Measurements from ENCODE around the gene SLC1A2. TPM values are rescaled to one million over a fixed set of nuclear protein-coding genes. Genes with fewer than 3 reads are reported as not detected.

SLC1A2 gene
- total RNA-seq, 6 experiments from 2014 or later: 1.7 to 2.4 (median 2.1) TPM

GRCh38 chr11:35414311-35414710 is 5.0 kb downstream of the SLC1A2 start:
- Mint-ChIP-seq H3K27ac (no peak overlapping the region), H3K4me1 (ENCODE audit: low read depth) (peaks cover 6% of the 10 kb centered on the region; the same call in 1 of the 2 replicates), H3K27me3 (ENCODE audit: insufficient read depth) (peaks cover 2% of the 10 kb centered on the region; the same call in 1 of the 2 replicates), H3K9me3 (no peaks in the 10 kb centered on the region), H3K36me3 (ENCODE audit: low read depth) (no peaks in the 10 kb centered on the region; the same call in none of the 2 replicates), H3K4me3 (no peak overlapping the region)
- TF ChIP-seq, protein P1, sequence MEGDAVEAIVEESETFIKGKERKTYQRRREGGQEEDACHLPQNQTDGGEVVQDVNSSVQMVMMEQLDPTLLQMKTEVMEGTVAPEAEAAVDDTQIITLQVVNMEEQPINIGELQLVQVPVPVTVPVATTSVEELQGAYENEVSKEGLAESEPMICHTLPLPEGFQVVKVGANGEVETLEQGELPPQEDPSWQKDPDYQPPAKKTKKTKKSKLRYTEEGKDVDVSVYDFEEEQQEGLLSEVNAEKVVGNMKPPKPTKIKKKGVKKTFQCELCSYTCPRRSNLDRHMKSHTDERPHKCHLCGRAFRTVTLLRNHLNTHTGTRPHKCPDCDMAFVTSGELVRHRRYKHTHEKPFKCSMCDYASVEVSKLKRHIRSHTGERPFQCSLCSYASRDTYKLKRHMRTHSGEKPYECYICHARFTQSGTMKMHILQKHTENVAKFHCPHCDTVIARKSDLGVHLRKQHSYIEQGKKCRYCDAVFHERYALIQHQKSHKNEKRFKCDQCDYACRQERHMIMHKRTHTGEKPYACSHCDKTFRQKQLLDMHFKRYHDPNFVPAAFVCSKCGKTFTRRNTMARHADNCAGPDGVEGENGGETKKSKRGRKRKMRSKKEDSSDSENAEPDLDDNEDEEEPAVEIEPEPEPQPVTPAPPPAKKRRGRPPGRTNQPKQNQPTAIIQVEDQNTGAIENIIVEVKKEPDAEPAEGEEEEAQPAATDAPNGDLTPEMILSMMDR (IDR thresholded peaks at IDR 0.05): no peak
- DNase-seq: no peak

DNA sequence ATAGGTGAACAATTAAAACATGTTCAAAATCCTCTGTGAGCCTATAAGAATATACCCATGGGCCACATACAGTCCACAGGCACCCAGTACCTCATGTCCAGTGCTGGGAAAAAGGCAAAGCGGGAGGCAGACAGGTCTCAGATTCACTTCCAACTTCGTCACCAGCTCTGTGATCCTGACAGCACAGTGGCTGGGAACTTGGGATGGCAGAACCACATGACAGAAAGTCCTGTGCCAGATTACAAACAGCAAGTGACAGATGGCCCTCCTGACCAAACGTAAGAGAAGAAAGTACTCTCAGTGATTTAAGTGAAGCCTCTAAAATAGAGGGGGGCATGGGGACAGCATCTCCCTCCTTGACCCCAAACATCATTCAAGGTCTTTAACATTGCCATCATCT is 5.8 kb downstream of the SLC1A2 start:
- no peaks in the 10 kb centered on the region; the same call in none of the 2 replicates for H3K36me3 Mint-ChIP-seq (ENCODE audit: low read depth)

DNA sequence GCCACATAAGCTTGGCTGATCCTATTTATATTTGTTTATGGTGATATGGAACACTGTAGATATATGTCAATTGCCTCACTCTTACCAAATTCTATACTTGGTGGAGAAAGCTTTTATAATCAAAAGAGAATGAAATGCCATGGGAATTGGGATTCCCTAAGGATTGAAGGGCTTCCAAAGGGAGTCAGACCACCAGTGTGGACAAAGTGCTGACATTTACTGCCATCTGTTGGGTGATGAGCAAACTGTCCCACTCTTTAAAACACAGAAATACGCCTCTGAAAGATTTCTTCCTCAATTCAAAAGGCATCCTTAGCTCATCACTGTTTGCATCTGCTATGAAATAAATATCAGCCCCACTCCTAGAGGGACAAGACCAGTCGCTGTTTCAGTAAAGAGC is 7.1 kb downstream of the SLC1A2 start:
- no peak for DNase-seq

More for the DNA sequence above, 5.8 kb downstream of the SLC1A2 start:
- Mint-ChIP-seq H3K27ac (no peak overlapping the region), H3K4me1 (ENCODE audit: low read depth) (peaks cover 5% of the 10 kb centered on the region; the same call in 1 of the 2 replicates), H3K9me3 (no peaks in the 10 kb centered on the region), H3K27me3 (ENCODE audit: insufficient read depth) (peaks cover 1% of the 10 kb centered on the region; the same call in 1 of the 2 replicates), H3K4me3 (no peak overlapping the region)
- TF ChIP-seq, protein P1 (IDR thresholded peaks at IDR 0.05): no peak
- no peak for DNase-seq

DNA sequence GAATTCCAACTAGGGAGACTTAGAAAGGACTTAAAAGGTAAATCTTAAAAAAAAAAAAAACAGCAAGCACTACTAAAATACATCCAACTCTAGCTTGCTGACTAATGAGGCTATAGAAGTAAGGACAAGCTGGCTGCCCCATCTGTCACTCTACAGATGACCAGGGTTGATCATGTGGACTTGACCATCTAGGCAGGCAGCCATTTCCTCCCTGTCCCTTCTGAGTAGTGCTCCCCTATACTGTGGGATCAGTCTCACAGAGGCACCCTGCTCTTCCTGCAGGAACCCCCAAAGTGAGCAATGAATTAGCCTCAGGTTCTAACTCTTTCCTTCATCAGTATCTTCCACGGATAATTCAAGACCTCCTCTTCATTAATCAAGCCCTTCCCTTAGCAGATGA is 12.3 kb downstream of the SLC1A2 start:
- H3K4me3 Mint-ChIP-seq: no peak overlapping the region
- no peaks in the 10 kb centered on the region for H3K9me3 Mint-ChIP-seq
- no peak overlapping the region for H3K27ac Mint-ChIP-seq
- DNase-seq: no peak
- H3K36me3 Mint-ChIP-seq (ENCODE audit: low read depth): no peaks in the 10 kb centered on the region; the same call in none of the 2 replicates
- H3K4me1 Mint-ChIP-seq (ENCODE audit: low read depth): peaks cover 12% of the 10 kb centered on the region
- TF ChIP-seq, protein P1 (IDR thresholded peaks at IDR 0.05): no peak
- peaks cover 3% of the 10 kb centered on the region; the same call in 1 of the 2 replicates for H3K27me3 Mint-ChIP-seq (ENCODE audit: insufficient read depth)

More for the DNA sequence above, 7.1 kb downstream of the SLC1A2 start:
- H3K27ac Mint-ChIP-seq: no peak overlapping the region
- TF ChIP-seq, protein P1 (IDR thresholded peaks at IDR 0.05): peak; percentile 68
- no peaks in the 10 kb centered on the region for H3K9me3 Mint-ChIP-seq
- H3K4me1 Mint-ChIP-seq (ENCODE audit: low read depth): no peaks in the 10 kb centered on the region
- no peak overlapping the region for H3K4me3 Mint-ChIP-seq
- H3K27me3 Mint-ChIP-seq (ENCODE audit: insufficient read depth): no peaks in the 10 kb centered on the region; the same call in 1 of the 2 replicates
- H3K36me3 Mint-ChIP-seq (ENCODE audit: low read depth): no peaks in the 10 kb centered on the region; the same call in none of the 2 replicates

DNA sequence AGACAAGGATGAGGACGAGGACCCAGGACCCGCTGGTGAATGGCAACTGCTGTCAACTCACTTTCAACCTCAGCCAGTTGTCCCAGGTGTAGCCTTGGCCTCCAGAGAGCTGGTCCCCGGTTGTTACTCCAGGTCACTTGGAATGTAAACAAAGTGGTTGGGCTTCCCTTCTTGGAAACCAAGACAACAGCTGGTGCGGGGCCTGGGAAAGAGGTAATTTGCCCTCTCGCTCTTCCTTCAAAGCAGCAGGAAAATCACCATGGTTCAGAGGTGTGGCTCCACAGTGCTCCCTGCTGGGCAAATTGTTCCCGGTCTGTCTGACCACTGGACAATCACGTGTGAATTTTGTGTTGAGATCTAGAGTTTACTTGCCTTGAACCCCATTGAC is 15.0 kb downstream of the SLC1A2 start:
- peak overlapping the region; percentile 0; the same call in 1 of the 2 replicates for H3K27ac Mint-ChIP-seq
- TF ChIP-seq, protein P1 (IDR thresholded peaks at IDR 0.05): peak; percentile 86
- no peaks in the 10 kb centered on the region for H3K9me3 Mint-ChIP-seq
- H3K4me3 Mint-ChIP-seq: peak overlapping the region; percentile 1; the same call in 1 of the 2 replicates
- peak; percentile 13 for DNase-seq
- H3K27me3 Mint-ChIP-seq (ENCODE audit: insufficient read depth): peaks cover 3% of the 10 kb centered on the region; the same call in 1 of the 2 replicates
- H3K36me3 Mint-ChIP-seq (ENCODE audit: low read depth): no peaks in the 10 kb centered on the region; the same call in none of the 2 replicates
- H3K4me1 Mint-ChIP-seq (ENCODE audit: low read depth): peaks cover 13% of the 10 kb centered on the region

Data from HFFc6 (cell line).